Measurements from ENCODE around the gene PRRC2C.
"Not testable (repeated sequence)": the region's sequence is repeated elsewhere in the genome, so short reads cannot be mapped to it uniquely, and the experiment has no call there.

The PRRC2C gene

GRCh38 chr1:171583591-171584201, 98.4 kb downstream of the PRRC2C start:
- no peak for DNase-seq (ENCODE audit: low read depth)

- DNase-seq (ENCODE audit: low read depth), result no peak
Measured at GRCh38 chr1:171585715-171586114, 100.4 kb downstream of the PRRC2C start.

GRCh38 chr1:171588230-171588629, 102.9 kb downstream of the PRRC2C start:
- DNase-seq (ENCODE audit: low read depth), result no peak

- no peak for DNase-seq (ENCODE audit: low read depth)
Measured at GRCh38 chr1:171590022-171590421, 104.7 kb downstream of the PRRC2C start.

- DNase-seq (ENCODE audit: low read depth), result no peak
Measured at GRCh38 chr1:171595324-171595723, 110.0 kb downstream of the PRRC2C start.

- DNase-seq (ENCODE audit: low read depth), result no peak
Measured at GRCh38 chr1:171596119-171596518, 110.8 kb downstream of the PRRC2C start.

GRCh38 chr1:171596705-171597104, 111.4 kb downstream of the PRRC2C start:
- no peak for DNase-seq (ENCODE audit: low read depth)

- DNase-seq (ENCODE audit: low read depth), result no peak
Measured at GRCh38 chr1:171597203-171597602, 111.9 kb downstream of the PRRC2C start.

- DNase-seq (ENCODE audit: low read depth), result not testable (repeated sequence)
Measured at GRCh38 chr1:171600310-171600709, 115.0 kb downstream of the PRRC2C start.

- no peak for DNase-seq (ENCODE audit: low read depth)
Measured at GRCh38 chr1:171600862-171601261, 115.5 kb downstream of the PRRC2C start.

GRCh38 chr1:171603042-171603441, 117.7 kb downstream of the PRRC2C start:
- DNase-seq (ENCODE audit: low read depth), result not testable (repeated sequence)

GRCh38 chr1:171606402-171606941, 121.1 kb downstream of the PRRC2C start:
- DNase-seq (ENCODE audit: low read depth), result no peak

- no peak for DNase-seq (ENCODE audit: low read depth)
Measured at GRCh38 chr1:171610385-171610784, 125.1 kb downstream of the PRRC2C start.

- no peak for DNase-seq (ENCODE audit: low read depth)
Measured at GRCh38 chr1:171611306-171611705, 126.0 kb downstream of the PRRC2C start.

- no peak for DNase-seq (ENCODE audit: low read depth)
Measured at GRCh38 chr1:171613282-171613681, 128.0 kb downstream of the PRRC2C start.

- not testable (repeated sequence) for DNase-seq (ENCODE audit: low read depth)
Measured at GRCh38 chr1:171615122-171615906, 130.0 kb downstream of the PRRC2C start.

- no peak for DNase-seq (ENCODE audit: low read depth)
Measured at GRCh38 chr1:171616586-171616985, 131.3 kb downstream of the PRRC2C start.

- DNase-seq (ENCODE audit: low read depth), result no peak
Measured at GRCh38 chr1:171622152-171622462, 136.8 kb downstream of the PRRC2C start, which contains the start of gene MYOCOS. Gene MYOCOS, plus strand, starts transcription at chr1:171622243. Its CDS starts 1,641 bp downstream, at chr1:171623884.

- no peak for DNase-seq (ENCODE audit: low read depth)
Measured at GRCh38 chr1:171623651-171624331, 138.5 kb downstream of the PRRC2C start.

GRCh38 chr1:171625225-171625624, 139.9 kb downstream of the PRRC2C start:
- DNase-seq (ENCODE audit: low read depth), result no peak

GRCh38 chr1:171627020-171627419, 141.7 kb downstream of the PRRC2C start:
- DNase-seq (ENCODE audit: low read depth), result no peak

- DNase-seq (ENCODE audit: low read depth), result no peak
Measured at GRCh38 chr1:171628225-171628624, 142.9 kb downstream of the PRRC2C start.

GRCh38 chr1:171635661-171636060, 150.3 kb downstream of the PRRC2C start:
- DNase-seq (ENCODE audit: low read depth), result no peak
